ENCODE measurements around the gene UBL3. TPM values are rescaled to one million over a fixed set of nuclear protein-coding genes. Genes with fewer than 3 reads are reported as not detected.

Gene UBL3
- polyA plus RNA-seq, 1 donor (not counting 4 experiments of a cell fraction or from before 2014, with no cell fraction given), result 10.5 TPM

- no peaks in the 10 kb centered on the region for H3K9me3 ChIP-seq (ENCODE audit: control insufficient read depth, low read depth, low read length)
- no peak overlapping the region for H2AFZ ChIP-seq (ENCODE audit: control insufficient read depth, low read length)
- H3K79me2 ChIP-seq (ENCODE audit: control insufficient read depth, insufficient read depth, low read length), result no peaks in the 10 kb centered on the region
- no peaks in the 10 kb centered on the region for H4K20me1 ChIP-seq (ENCODE audit: control insufficient read depth, extremely low read depth, insufficient read depth, low read length)
- dilution Hi-C loops (cut with MboI; ENCODE audit: extremely low pct_ligation_motif_present, low sequenced_read_pairs), result no loop called here
- peak; percentile 13 for FAIRE-seq
- H3K4me3 ChIP-seq (ENCODE audit: control insufficient read depth in 2 of 3, extremely low read depth in 1 of 3, insufficient read depth in 2 of 3, low read depth in 1 of 3, low read length in 3 of 3), result no peak overlapping the region
- no peak overlapping the region for H3K9ac ChIP-seq (ENCODE audit: control insufficient read depth, extremely low read depth, insufficient read depth, low read length)
- no peaks in the 10 kb centered on the region for H3K9me1 ChIP-seq (ENCODE audit: control insufficient read depth, extremely low read depth, insufficient read depth, low read length)
- H3K27me3 ChIP-seq (ENCODE audit: control insufficient read depth, extremely low read depth, insufficient read depth, low read length), result no peaks in the 10 kb centered on the region
- no peak overlapping the region for H3K4me2 ChIP-seq (ENCODE audit: control insufficient read depth, extremely low read depth, insufficient read depth, low read depth, low read length)
- H3K4me1 ChIP-seq (ENCODE audit: control insufficient read depth, extremely low read depth, insufficient read depth, low read length), result no peaks in the 10 kb centered on the region
- no peak for DNase-seq (ENCODE audit: low read depth, low spot score)
- TF ChIP-seq CTCF (optimal IDR thresholded peaks at IDR 0.05 in 1 of 3, IDR thresholded peaks at IDR 0.05 in 1 of 3, conservative IDR thresholded peaks at IDR 0.05 in 1 of 3; ENCODE audit: extremely low read depth in 1 of 3, insufficient read depth in 2 of 3, low read length in 3 of 3), result no peak
- no peak for TF ChIP-seq EZH2 (IDR thresholded peaks at IDR 0.05; ENCODE audit: low read length)
- H3K36me3 ChIP-seq (ENCODE audit: control insufficient read depth in 2 of 2, extremely low read depth in 1 of 2, insufficient read depth in 2 of 2, low read length in 2 of 2), result no peaks in the 10 kb centered on the region
- no peak overlapping the region for H3K27ac ChIP-seq (ENCODE audit: control insufficient read depth, insufficient read depth, low read length)
These were observed 64.4 kb downstream of the UBL3 start for GRCh38 chr13:29785978-29786377.

GRCh38 chr13:29782798-29783197 is 67.6 kb downstream of the UBL3 start:
- Histone ChIP-seq H4K20me1 (ENCODE audit: control insufficient read depth, extremely low read depth, insufficient read depth, low read length) (no peaks in the 10 kb centered on the region), H3K4me2 (ENCODE audit: control insufficient read depth, extremely low read depth, insufficient read depth, low read depth, low read length) (no peak overlapping the region), H3K27me3 (ENCODE audit: control insufficient read depth, extremely low read depth, insufficient read depth, low read length) (no peaks in the 10 kb centered on the region), H3K27ac (ENCODE audit: control insufficient read depth, insufficient read depth, low read length) (no peak overlapping the region), H3K36me3 (ENCODE audit: control insufficient read depth in 2 of 2, extremely low read depth in 1 of 2, insufficient read depth in 2 of 2, low read length in 2 of 2) (no peaks in the 10 kb centered on the region), H3K9ac (ENCODE audit: control insufficient read depth, extremely low read depth, insufficient read depth, low read length) (no peak overlapping the region), H3K9me1 (ENCODE audit: control insufficient read depth, extremely low read depth, insufficient read depth, low read length) (no peaks in the 10 kb centered on the region), H3K4me3 (ENCODE audit: control insufficient read depth in 2 of 3, extremely low read depth in 1 of 3, insufficient read depth in 2 of 3, low read depth in 1 of 3, low read length in 3 of 3) (no peak overlapping the region), H3K9me3 (ENCODE audit: control insufficient read depth, low read depth, low read length) (no peaks in the 10 kb centered on the region), H3K4me1 (ENCODE audit: control insufficient read depth, extremely low read depth, insufficient read depth, low read length) (no peaks in the 10 kb centered on the region), H2AFZ (ENCODE audit: control insufficient read depth, low read length) (no peak overlapping the region), H3K79me2 (ENCODE audit: control insufficient read depth, insufficient read depth, low read length) (no peaks in the 10 kb centered on the region)
- no peak for DNase-seq (ENCODE audit: low read depth, low spot score)
- FAIRE-seq, result no peak
- TF ChIP-seq EZH2 (IDR thresholded peaks at IDR 0.05; ENCODE audit: low read length) (no peak), CTCF (optimal IDR thresholded peaks at IDR 0.05 in 1 of 3, IDR thresholded peaks at IDR 0.05 in 1 of 3, conservative IDR thresholded peaks at IDR 0.05 in 1 of 3; ENCODE audit: extremely low read depth in 1 of 3, insufficient read depth in 2 of 3, low read length in 3 of 3) (no peak)
- dilution Hi-C loops (cut with MboI; ENCODE audit: extremely low pct_ligation_motif_present, low sequenced_read_pairs), result no loop called here
